Body of pancreas (tissue), 4 donors: Measurements from ENCODE around the gene CDK8. TPM values are rescaled to one million over a fixed set of nuclear protein-coding genes. Genes with fewer than 3 reads are reported as not detected.

Experiments
- ATAC-seq: fragments of 150-250 bp; one replicate; pipeline ENCODE4 v1.9.1; 2016
- DNase-seq, 4 donors: peaks; one replicate each; pipeline ENCODE4 v3.0.0-alpha.2; 2019
- H3K27ac ChIP-seq, 4 donors: fragments of 200-600 bp; sonication (generic); 1 replicate in 3 of 4; 2 replicates in 1 of 4; pipeline versions ENCODE4 v1.5.1 to v1.6.1; 2016 to 2019; ENCODE audit warnings: mild to moderate bottlenecking in 1 of 4, mixed read lengths in 1 of 4, moderate library complexity in 1 of 4
- H3K27me3 ChIP-seq, 2 donors: fragments of 200-600 bp; sonication (generic); one replicate each; pipeline ENCODE4 v1.6.0; 2016; ENCODE audit warnings: mild to moderate bottlenecking in 1 of 2
- H3K36me3 ChIP-seq, 2 donors: fragments of 200-600 bp; sonication (generic); replicated peaks in 1 of 2; 2 replicates each; pipeline ENCODE4 v1.5.1; 2016; ENCODE audit warnings: low read depth in 2 of 2; ENCODE audit not compliant: insufficient read depth in 1 of 2
- H3K4me1 ChIP-seq: fragments of 200-600 bp; sonication (generic); one replicate; pipeline ENCODE4 v1.6.0; 2016
- H3K4me3 ChIP-seq, 2 donors: fragments of 200-600 bp; sonication (generic); 1 replicate in 1 of 2; 2 replicates in 1 of 2; pipeline ENCODE4 v1.5.1; 2016 to 2019
- H3K9me3 ChIP-seq, 3 donors: fragments of 200-600 bp; sonication (generic); 1 replicate in 2 of 3; 2 replicates in 1 of 3; pipeline ENCODE4 v1.5.1; 2016
- POLR2A ChIP-seq, 3 donors: fragments of 450-650 bp; IDR thresholded peaks; one replicate each; pipeline ENCODE4 v1.6.1; 2016; ENCODE audit warnings: antibody characterized with exemption in 3 of 3, mild to moderate bottlenecking in 2 of 3
- WGBS, 2 donors: methylation state at CpG; one replicate each; pipeline ENCODE4 v1.1.5; 2017; 5-methylcytosine and 5-hydroxymethylcytosine counted together
- intact Hi-C: fragments of 100-400 bp; cut with DNase I; formaldehyde crosslinking; loops from one replicate; pipeline ENCODE4 v1.15.1; 2023
- total RNA-seq, 2 donors: library from RNA; depleted of rRNA; stranded (reverse); fragments of >200 nt; gene quantifications; one replicate each; pipeline ENCODE4 v1.1.0, GENCODE V29; 2016
- TF ChIP-seq, protein P1 (sequence below), 7 experiments: fragments of 450-650 bp in 4 of 7; fragments of 200-600 bp in 3 of 7; sonication (generic) in 3 of 7; IDR thresholded peaks; one replicate each; pipeline ENCODE4 v1.5.1; 2016 to 2019; ENCODE audit warnings: antibody characterized with exemption in 7 of 7

Gene CDK8
- total RNA-seq, 2 donors from 2014 or later, result 12.7 to 13.8 TPM

DNA sequence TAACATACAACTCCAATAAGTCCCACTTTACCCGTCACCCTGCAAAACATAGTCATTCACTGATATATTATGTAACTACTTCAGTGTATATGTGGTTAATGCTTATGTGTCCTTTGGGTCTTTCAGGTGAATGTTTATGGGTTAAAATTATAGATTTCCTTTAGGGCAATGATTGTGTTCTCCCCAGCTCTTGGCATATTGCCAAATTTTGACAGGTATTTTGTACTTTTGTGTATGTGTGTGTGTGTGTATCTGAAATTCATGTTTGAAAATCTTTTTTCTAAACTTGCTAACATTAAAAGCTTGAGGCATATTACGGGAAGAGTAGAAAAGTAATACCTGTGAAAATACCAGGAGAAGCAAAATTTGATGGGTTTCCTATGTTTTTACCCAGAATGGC is 8.2 kb downstream of the CDK8 start:
- Histone ChIP-seq H3K4me3 (no peak overlapping the region), H3K36me3 (no peaks in the 10 kb centered on the region), H3K9me3 (no peaks in the 10 kb centered on the region), H3K4me1 (peaks cover 19% of the 10 kb centered on the region), H3K27ac (no peak overlapping the region), H3K27me3 (no peaks in the 10 kb centered on the region)
- no peak for ATAC-seq
- WGBS, 2 donors, result 92 to 95% methylated on average over 2 of the region's 2 CpGs
- no peak for DNase-seq
- intact Hi-C loops, result no loop called here
- no peak for TF ChIP-seq POLR2A (IDR thresholded peaks at IDR 0.05)
- TF ChIP-seq, protein P1, sequence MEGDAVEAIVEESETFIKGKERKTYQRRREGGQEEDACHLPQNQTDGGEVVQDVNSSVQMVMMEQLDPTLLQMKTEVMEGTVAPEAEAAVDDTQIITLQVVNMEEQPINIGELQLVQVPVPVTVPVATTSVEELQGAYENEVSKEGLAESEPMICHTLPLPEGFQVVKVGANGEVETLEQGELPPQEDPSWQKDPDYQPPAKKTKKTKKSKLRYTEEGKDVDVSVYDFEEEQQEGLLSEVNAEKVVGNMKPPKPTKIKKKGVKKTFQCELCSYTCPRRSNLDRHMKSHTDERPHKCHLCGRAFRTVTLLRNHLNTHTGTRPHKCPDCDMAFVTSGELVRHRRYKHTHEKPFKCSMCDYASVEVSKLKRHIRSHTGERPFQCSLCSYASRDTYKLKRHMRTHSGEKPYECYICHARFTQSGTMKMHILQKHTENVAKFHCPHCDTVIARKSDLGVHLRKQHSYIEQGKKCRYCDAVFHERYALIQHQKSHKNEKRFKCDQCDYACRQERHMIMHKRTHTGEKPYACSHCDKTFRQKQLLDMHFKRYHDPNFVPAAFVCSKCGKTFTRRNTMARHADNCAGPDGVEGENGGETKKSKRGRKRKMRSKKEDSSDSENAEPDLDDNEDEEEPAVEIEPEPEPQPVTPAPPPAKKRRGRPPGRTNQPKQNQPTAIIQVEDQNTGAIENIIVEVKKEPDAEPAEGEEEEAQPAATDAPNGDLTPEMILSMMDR (IDR thresholded peaks at IDR 0.05), result no peak

- 58 to 64% methylated on average over 3 of the region's 3 CpGs for WGBS, 2 donors
- TF ChIP-seq, protein P1 (IDR thresholded peaks at IDR 0.05), result no peak
- TF ChIP-seq POLR2A (IDR thresholded peaks at IDR 0.05), result no peak
- no peak for ATAC-seq
- intact Hi-C loops, result no loop called here
- H3K9me3 ChIP-seq, result no peaks in the 10 kb centered on the region
- H3K4me3 ChIP-seq, result no peak overlapping the region
- no peaks in the 10 kb centered on the region for H3K36me3 ChIP-seq
- H3K27ac ChIP-seq, result no peak overlapping the region
- peaks cover 33% of the 10 kb centered on the region for H3K4me1 ChIP-seq
- H3K27me3 ChIP-seq, result no peaks in the 10 kb centered on the region
- DNase-seq, result no peak
Observed at GRCh38 chr13:26266311-26266710, 12.4 kb downstream of the CDK8 start.

- ATAC-seq (peak; percentile 86), DNase-seq (peak; percentile 62 to 76 (median 70))
- TF ChIP-seq, protein P1 (IDR thresholded peaks at IDR 0.05), result no peak
- peak in 1 of 3 donors; percentile 11 for TF ChIP-seq POLR2A (IDR thresholded peaks at IDR 0.05)
- no peaks in the 10 kb centered on the region for H3K36me3 ChIP-seq
- no peaks in the 10 kb centered on the region for H3K27me3 ChIP-seq
- intact Hi-C loops, result no loop called here
- H3K27ac ChIP-seq, result peak overlapping the region; percentile 6 to 78 (median 42)
- no peak overlapping the region for H3K4me3 ChIP-seq
- H3K4me1 ChIP-seq, result peaks cover 25% of the 10 kb centered on the region
- WGBS, 2 donors, result 49 to 50% methylated on average over 3 of the region's 3 CpGs
- no peaks in the 10 kb centered on the region for H3K9me3 ChIP-seq
Observed at GRCh38 chr13:26270707-26271106, 16.8 kb downstream of the CDK8 start.

GRCh38 chr13:26272621-26273020 is 18.7 kb downstream of the CDK8 start:
- ATAC-seq, result no peak
- intact Hi-C loops, result no loop called here

GRCh38 chr13:26280295-26280694 is 26.4 kb downstream of the CDK8 start:
- 93 to 98% methylated on average over 2 of the region's 2 CpGs for WGBS, 2 donors
- DNase-seq (no peak), ATAC-seq (no peak)
- no peak overlapping the region for H3K4me3 ChIP-seq
- no peak for TF ChIP-seq POLR2A (IDR thresholded peaks at IDR 0.05)
- TF ChIP-seq, protein P1 (IDR thresholded peaks at IDR 0.05), result no peak
- H3K36me3 ChIP-seq, result no peaks in the 10 kb centered on the region
- H3K27me3 ChIP-seq, result no peaks in the 10 kb centered on the region
- peaks cover 8% of the 10 kb centered on the region for H3K4me1 ChIP-seq
- no peak overlapping the region for H3K27ac ChIP-seq
- no peaks in the 10 kb centered on the region for H3K9me3 ChIP-seq
- intact Hi-C loops, result no loop called here

More at GRCh38 chr13:26272621-26273020, 18.7 kb downstream of the CDK8 start:
- WGBS, 2 donors, result 82 to 85% methylated on average over 3 of the region's 3 CpGs
- no peak for TF ChIP-seq POLR2A (IDR thresholded peaks at IDR 0.05)
- TF ChIP-seq, protein P1 (IDR thresholded peaks at IDR 0.05), result no peak
- Histone ChIP-seq H3K27ac (no peak overlapping the region), H3K36me3 (no peaks in the 10 kb centered on the region), H3K27me3 (no peaks in the 10 kb centered on the region), H3K9me3 (no peaks in the 10 kb centered on the region), H3K4me1 (peaks cover 32% of the 10 kb centered on the region), H3K4me3 (no peak overlapping the region)
- DNase-seq, result no peak
